ENCODE results near the gene MRPL14.

GRCh38 chr6:44090465-44090864 lies 36.8 kb downstream of the MRPL14 start:
- no peak for TF ChIP-seq MAFK (IDR thresholded peaks at IDR 0.05; ENCODE audit: low read depth, low read length)
- no peak for TF ChIP-seq SP1 (IDR thresholded peaks at IDR 0.05; ENCODE audit: low read depth, low read length)
- TF ChIP-seq CTCF (IDR thresholded peaks at IDR 0.05; ENCODE audit: control extremely low read depth in 1 of 3, insufficient read depth in 1 of 3, low read depth in 1 of 3, low read length in 3 of 3), result no peak
- TF ChIP-seq TAF1 (IDR thresholded peaks at IDR 0.05; ENCODE audit: low read depth, low read length), result no peak
- no peak for TF ChIP-seq RBBP5 (IDR thresholded peaks at IDR 0.05; ENCODE audit: borderline replicate concordance, low read depth, low read length)
- TF ChIP-seq YY1 (IDR thresholded peaks at IDR 0.05; ENCODE audit: low read depth, low read length), result no peak
- TF ChIP-seq SRF (IDR thresholded peaks at IDR 0.05; ENCODE audit: low read depth, low read length), result no peak
- no peak for TF ChIP-seq SP2 (IDR thresholded peaks at IDR 0.05; ENCODE audit: low read length)
- no peak for TF ChIP-seq POLR2A (IDR thresholded peaks at IDR 0.05; ENCODE audit: control extremely low read depth in 1 of 2, low read depth in 2 of 2, low read length in 2 of 2)
- TF ChIP-seq RFX5 (IDR thresholded peaks at IDR 0.05; ENCODE audit: borderline replicate concordance, low read depth, low read length), result no peak
- no peak for TF ChIP-seq ATF2 (IDR thresholded peaks at IDR 0.05; ENCODE audit: low read length)
